CD4-positive, alpha-beta T cell treated with Interleukin-4 for 4 hours (primary cell): ENCODE data around the gene SNED1.

Experiments used
- DNase-seq: peaks from one replicate; pipeline ENCODE4 v3.0.0-alpha.2; 2020

The SNED1 gene

DNA sequence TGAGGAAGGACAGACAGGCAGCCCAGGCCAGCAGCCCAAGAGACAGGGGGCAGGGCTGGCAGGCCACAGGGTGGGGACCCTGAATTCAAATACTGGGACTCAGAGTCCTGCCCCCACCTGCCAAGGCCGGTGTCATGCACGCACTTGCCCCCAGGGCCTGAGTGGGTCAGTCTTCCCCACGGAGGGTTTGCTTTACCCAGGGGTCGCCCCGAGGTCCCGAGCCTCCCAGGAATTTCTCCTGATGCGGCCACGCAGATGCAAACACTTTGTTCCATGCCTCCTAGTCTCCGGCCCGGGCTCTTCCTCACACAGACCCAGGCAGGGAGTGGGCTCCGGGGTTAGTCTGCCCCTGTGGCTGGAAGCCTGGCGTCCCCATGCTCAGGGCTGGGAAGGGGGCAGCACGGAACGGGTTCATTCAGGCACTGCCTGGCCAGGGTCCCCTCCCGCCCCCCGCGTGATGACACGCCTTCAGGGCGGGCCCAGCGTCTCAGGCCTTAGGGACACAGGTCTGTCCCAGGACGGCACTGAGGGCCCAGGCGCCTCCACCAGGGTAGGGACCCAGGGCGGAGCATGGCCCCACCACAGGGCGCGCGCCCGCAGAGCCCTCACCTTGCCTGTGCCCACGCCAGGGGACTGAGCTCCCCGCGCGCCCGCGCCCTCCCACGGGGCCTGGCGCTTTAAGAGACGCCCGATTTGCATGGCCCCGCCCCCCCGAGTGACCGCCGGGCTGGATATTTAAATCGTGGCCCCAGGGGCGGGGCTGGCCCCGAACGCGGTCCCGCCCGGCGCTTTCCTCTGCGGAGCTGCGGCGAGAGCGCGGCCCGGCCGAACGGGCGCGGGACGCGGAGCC lies at the start of gene SNED1:
Gene SNED1 (plus strand): TSS at position 763 of the 850 bp plus-strand sequence. CDS start 220 bp downstream, outside the sequence.
- peak; percentile 30 for DNase-seq

- DNase-seq: no peak
Measured at GRCh38 chr2:240948905-240949790, 49.3 kb upstream of the SNED1 start.

DNA sequence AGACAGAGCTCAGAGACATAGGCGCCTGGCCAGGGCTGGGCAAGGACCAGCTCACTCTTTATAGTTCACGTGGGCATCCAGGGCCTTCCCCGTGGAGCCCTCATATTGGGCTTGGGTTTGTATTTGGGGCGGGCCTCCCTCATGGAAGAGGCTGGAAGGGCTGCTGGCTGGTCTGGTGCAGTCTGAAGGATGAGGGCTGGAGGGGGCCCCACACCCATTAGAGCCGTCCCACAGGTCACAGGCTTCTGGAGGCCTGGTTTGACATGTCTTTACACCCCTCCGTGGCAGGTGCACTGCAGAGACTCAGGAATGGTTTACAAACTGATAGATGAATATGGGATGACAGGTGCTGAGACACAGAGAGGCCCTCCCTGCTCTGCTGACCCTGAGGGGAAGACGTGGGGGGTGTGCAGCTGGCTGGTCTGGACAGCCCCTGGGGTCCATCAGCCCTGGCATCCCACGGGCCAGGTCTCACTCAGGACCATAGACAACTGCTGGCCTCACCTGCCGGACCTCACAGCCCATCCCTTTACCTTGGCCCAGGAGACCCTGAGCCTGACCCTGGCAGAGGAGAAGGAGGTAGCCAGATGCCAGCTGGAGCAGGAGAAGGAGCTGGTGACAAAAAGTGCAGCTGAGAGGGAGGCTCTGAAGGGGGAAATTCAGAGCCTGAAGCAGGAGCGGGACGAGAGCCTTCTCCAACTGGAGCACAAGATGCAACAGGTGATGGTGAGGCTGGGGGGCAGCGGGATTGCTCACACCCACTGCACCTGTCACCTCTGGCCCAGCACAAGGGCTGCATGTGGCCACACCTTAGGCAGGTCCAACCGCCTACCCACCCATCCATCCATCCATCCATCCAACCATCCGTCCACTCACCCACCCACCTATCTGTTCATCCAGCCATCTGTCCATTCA lies 48.4 kb upstream of the SNED1 start:
- no peak for DNase-seq

DNA sequence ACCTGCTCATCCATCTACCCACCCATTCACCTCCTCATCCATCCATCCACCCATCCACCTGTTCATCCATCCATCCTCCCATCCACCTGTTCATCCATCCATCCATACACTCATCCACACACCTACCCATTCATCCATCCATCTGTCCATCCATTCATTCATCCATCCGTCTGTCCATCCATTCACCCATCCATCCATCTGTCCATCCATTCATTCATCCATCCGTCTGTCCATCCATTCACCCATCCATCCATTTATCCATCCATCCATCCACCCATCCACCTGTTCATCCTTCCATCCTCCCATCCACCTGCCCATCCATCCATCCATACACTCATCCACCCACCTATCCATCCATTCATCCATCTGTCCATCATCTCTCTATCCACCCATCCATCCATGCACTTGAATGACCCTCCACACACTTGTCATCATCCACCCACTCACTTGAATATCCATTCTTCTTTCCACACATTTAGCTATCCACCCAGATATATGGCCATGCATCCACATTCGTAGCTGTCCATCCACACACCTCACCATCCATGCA lies 47.3 kb upstream of the SNED1 start:
- DNase-seq: no peak

DNA sequence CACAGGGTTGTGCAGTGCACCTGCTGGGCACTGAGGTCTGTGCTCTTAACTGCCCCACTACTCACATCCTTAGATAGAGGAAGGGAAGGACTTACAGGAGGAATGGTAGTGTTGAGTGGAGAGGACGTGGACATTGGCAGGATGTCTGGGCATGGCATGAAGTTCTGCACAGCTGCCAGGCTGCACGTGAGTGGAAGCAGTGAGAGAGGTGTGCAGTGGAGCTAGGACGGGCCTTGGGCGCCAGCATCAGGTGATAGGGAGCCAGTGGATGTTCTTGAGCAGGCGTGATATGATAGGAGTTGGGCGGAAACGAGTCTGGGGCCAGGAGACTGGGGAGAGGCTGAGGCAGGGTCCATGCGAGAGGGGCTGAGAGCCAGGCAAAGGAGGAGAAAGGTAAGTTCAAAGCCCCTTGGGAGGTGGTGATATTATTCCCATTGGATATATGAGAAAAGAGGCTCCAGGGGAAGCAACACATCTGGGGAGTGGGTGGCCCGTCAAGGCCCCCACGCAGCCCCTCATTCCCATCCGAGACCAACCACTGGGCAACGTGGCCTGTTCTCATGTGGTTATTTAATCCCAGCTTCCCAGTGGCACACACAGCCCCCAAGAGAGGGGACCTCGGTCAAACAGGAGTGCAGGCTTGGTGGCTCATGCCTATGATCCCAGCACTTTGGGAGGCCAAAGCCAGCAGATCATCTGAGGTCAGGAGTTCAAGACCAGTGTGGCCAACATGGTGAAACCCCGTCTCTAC lies 45.7 kb upstream of the SNED1 start:
- DNase-seq: no peak

DNA sequence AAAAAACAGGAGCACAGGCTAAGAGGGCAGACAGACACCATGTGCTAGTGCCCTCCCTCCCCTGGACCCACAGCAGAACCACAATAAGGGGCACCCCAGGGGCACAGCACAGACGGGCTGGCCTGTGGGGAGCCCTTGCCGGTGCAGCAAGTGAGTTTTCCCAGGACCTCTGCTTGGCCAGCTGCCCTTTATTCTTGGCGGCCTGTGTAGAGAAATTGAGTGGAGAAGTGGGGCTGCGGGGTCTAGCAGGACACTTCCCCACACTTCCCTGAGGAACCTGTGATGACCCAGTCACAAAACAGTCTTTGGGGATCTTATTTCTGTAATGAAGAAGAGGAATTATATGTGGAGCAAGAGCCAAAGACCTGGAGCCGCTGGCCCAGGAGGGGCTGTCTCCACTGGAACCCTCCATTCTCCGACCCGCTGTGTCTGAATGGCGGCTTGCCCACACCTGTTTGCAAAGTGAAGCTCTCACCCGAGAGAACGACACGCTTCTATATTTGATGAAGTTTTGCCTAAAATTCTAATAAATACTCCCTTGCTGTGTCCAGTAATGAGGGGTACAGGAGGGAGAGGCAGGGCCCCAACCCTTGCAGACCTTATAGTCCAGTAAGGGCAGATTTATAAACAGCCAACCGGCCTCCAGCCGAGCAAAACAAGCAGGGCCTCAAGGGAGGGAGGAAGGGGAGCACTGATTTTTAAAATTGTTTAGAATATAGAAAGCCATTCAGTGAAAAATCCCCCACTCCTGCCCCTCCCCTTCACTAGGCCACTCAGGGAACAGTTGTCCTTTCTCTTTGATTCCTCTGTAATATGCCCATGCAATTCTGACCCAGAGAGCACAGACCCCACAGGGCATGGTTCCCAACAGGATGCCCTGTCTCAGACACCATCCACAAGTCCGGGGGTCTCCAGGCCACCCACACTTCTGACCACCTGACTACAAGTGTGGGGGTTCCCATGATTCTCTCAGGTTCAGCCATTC lies 44.7 kb upstream of the SNED1 start:
- no peak for DNase-seq

- DNase-seq: no peak
Measured at GRCh38 chr2:240954436-240955305, 43.7 kb upstream of the SNED1 start.

GRCh38 chr2:240955306-240956170 lies 42.9 kb upstream of the SNED1 start:
- no peak for DNase-seq

DNA sequence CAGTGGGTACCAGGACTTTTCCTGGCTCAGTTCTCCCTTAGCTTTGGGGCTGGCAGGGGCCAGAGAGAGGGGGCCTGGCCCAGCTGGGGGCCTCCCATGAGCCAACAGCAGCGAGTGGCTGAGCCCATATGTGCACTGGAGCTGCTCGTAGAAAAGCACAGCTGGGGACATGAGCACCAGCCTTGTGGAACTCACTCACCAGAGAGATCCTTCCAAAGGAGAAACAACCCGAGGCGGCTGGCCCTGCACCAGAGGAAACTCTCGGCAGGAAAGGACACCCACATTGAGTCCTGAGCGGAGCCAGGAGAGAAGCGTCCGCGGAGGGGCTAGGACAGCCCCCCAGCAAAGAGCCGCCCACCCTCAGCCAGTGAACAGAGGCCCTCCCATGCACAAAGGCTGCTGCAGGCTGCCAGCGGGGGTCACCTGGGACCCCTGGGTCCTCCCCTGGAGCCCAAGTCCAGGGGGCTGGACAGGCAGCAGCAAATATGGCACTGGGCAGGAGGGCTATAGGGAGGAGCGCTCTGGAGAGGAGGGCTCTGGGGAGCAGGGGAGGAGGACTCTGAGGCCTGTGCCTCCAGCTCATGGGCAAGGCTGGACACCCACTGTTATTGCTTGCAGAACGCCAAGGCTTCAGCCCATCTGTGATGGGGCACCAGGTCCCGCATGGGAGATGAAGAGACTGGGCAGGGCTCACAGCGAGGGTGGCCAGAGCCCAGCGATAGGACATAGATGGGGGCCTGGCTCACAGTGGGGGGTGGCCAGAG lies 42.1 kb upstream of the SNED1 start:
- DNase-seq: no peak

GRCh38 chr2:240956935-240957655 lies 41.3 kb upstream of the SNED1 start:
- no peak for DNase-seq

- DNase-seq: no peak
Measured at GRCh38 chr2:240957656-240958365, 40.6 kb upstream of the SNED1 start.

GRCh38 chr2:240958366-240959213 lies 39.8 kb upstream of the SNED1 start:
- no peak for DNase-seq

- no peak for DNase-seq
Measured at GRCh38 chr2:240959214-240959940, 39.0 kb upstream of the SNED1 start.

GRCh38 chr2:240959941-240960308 lies 38.5 kb upstream of the SNED1 start:
- no peak for DNase-seq
